ENCODE results near the gene PPP1R15B. TPM values are rescaled to one million over a fixed set of nuclear protein-coding genes. Genes with fewer than 3 reads are reported as not detected.

PPP1R15B gene
- total RNA-seq, 2 experiments from 2014 or later = 78.6 to 79.9 TPM

DNA sequence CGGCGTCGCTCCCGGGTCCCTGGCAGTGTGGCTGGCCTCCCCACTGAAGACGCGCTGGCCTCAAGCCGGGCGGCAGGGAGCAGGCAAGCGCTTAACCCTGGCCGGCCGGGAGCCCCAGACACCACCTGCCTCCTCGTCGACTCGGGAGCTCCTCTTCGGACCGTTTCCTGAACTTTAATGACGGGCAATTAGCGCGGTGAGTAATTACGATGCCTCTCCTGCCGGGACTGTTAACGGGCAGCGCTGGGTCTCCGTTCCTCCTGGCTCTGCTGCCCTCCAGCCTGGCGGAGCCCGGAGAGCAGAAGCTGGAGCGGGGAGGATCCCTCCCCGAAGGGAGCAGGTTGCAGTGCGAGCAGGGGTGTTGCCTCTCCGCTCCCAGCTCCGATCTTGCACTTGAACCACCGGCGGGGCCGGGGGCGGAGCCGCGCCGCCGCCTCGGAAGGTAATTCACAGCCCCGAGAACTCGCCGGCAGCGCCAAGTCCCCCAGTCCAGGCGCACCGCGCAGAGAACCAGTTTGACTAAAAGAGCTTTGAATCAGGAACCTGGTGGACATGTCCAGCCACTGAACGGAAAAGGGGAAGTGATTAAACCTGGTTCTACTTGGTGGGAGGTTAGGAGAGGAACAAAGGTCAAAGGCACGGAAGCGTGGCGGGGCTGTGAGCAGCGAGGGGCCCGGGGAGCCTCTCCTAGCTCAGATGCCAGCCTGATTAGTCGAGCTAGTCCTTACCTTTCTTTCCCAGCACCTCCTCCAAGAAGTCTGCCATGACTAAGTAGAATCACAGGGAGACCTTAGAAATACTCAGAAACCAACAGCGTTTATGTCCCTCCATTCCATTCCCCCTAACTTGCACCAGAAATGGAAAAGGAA, 33.6 kb downstream of the PPP1R15B start:
- Mint-ChIP-seq H3K4me1 (peaks cover 10% of the 10 kb centered on the region), H3K4me3 (peak overlapping the region; percentile 82), H3K27ac (peak overlapping the region; percentile 64), H3K27me3 (peaks cover 7% of the 10 kb centered on the region), H3K9me3 (no peaks in the 10 kb centered on the region), H3K36me3 (no peaks in the 10 kb centered on the region)
- peak; percentile 65 for DNase-seq

DNA sequence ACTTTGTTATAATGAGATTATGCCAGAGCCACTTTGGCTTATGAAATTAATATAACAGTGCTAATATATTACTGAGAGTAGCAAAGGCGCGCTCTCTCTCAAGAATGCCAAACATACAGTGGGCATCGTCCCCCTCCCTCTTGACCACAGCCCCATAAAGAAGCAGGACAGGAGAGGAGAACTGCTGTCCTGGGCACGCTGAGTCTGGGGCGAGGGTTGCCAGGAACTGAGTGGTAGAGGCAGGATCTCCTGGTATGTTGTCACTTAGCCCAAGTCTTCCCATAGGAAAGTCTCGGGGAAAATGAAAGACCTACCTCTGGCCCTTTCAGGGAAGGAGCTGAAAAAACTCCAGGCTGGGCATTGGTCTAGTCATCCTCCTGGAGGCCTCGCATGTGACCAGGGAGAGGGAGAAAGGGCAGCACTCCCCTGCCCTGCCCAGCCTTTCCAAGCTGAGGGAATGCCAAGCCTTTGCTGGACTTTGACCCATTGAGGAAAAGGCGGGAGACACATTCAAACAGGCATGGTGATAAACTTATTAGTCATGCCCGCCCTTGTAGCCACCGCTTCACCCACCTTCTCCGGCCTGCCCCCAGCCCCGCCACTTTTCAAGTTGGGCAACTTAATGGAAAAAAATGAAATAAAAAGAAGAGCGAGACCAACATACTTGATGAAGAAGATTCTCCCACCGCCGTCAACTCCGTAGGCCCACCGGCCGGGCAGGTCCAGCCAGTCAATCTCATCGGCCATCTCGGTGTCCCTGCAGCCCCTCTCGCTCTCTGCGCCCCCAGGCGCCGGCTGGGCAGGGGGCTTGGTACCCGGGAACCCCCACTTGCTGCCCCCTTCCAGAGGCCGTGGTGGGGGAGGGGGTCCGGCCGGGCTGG, 34.5 kb downstream of the PPP1R15B start:
- Mint-ChIP-seq H3K9me3 (no peaks in the 10 kb centered on the region), H3K36me3 (no peaks in the 10 kb centered on the region), H3K4me3 (peak overlapping the region; percentile 66), H3K27me3 (peaks cover 7% of the 10 kb centered on the region), H3K4me1 (peaks cover 10% of the 10 kb centered on the region), H3K27ac (no peak overlapping the region)
- no peak for DNase-seq

DNA sequence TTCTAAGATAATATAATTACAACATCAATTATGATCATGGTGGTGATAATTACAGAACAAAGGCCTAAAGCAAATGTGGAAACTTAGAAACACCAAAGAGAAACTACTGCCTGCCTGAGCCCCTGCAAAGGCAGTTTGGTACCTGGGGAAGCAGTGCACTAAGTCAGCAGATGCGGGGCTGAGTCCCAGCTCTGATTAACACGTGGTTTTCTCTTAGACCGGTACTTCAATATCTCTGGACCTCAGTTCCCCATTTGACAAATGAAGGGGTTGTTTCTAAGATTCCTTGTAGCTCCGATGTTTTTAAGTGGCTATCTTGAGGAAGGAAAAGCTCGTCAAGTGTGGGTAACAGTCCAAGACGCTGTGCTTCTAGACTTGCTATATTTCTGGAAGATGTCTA, 35.2 kb downstream of the PPP1R15B start:
- no peak for DNase-seq
- H3K9me3 Mint-ChIP-seq = no peaks in the 10 kb centered on the region
- H3K4me1 Mint-ChIP-seq = peaks cover 8% of the 10 kb centered on the region
- peaks cover 7% of the 10 kb centered on the region for H3K27me3 Mint-ChIP-seq
- no peaks in the 10 kb centered on the region for H3K36me3 Mint-ChIP-seq
- H3K27ac Mint-ChIP-seq = no peak overlapping the region
- H3K4me3 Mint-ChIP-seq = no peak overlapping the region

DNA sequence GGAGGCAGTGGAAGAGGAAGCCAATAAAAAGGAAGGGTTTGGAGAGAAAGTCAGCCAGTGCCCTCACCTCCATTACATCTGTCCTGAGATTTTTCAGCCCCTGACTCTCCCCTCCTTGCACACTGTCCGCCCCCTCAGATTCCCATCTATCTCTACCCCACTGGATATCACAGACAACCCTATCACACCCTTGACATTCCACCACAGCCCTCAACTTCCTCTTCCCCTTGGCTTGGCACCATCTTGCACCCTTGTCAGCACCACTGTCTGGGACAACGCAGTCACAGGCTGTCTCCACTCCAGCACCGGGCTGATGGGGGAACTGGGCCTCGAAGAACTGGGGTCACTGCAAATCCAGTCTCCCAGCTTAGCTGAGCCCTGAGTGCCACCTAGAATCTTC, 37.7 kb downstream of the PPP1R15B start:
- no peak overlapping the region for H3K4me3 Mint-ChIP-seq
- no peaks in the 10 kb centered on the region for H3K36me3 Mint-ChIP-seq
- H3K9me3 Mint-ChIP-seq = no peaks in the 10 kb centered on the region
- H3K27me3 Mint-ChIP-seq = peaks cover 7% of the 10 kb centered on the region
- DNase-seq = no peak
- no peak overlapping the region for H3K27ac Mint-ChIP-seq
- peaks cover 9% of the 10 kb centered on the region for H3K4me1 Mint-ChIP-seq

DNA sequence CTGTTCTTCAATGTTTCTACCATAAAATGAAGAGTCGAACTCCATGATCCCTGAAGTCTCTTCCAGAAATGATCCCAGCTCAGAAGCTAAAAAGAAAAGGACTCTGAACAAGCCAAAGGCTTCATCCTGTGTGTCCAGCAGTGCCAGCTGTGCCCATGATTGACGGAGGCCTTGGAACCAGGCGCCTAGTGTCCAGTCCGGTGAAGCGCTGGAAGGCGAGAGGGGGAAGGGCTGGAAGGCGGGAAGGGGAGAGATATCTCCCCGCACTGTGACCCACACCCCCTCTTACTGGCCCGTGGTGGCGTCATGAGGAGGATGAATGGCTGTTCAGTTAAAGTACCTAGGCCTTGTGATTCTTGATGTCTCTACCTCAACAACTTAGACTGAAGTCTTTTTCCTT, 41.4 kb downstream of the PPP1R15B start:
- no peaks in the 10 kb centered on the region for H3K9me3 Mint-ChIP-seq
- H3K27ac Mint-ChIP-seq = no peak overlapping the region
- no peak overlapping the region for H3K4me3 Mint-ChIP-seq
- no peak for DNase-seq
- no peaks in the 10 kb centered on the region for H3K36me3 Mint-ChIP-seq
- peaks cover 5% of the 10 kb centered on the region for H3K4me1 Mint-ChIP-seq
- no peaks in the 10 kb centered on the region for H3K27me3 Mint-ChIP-seq

DNA sequence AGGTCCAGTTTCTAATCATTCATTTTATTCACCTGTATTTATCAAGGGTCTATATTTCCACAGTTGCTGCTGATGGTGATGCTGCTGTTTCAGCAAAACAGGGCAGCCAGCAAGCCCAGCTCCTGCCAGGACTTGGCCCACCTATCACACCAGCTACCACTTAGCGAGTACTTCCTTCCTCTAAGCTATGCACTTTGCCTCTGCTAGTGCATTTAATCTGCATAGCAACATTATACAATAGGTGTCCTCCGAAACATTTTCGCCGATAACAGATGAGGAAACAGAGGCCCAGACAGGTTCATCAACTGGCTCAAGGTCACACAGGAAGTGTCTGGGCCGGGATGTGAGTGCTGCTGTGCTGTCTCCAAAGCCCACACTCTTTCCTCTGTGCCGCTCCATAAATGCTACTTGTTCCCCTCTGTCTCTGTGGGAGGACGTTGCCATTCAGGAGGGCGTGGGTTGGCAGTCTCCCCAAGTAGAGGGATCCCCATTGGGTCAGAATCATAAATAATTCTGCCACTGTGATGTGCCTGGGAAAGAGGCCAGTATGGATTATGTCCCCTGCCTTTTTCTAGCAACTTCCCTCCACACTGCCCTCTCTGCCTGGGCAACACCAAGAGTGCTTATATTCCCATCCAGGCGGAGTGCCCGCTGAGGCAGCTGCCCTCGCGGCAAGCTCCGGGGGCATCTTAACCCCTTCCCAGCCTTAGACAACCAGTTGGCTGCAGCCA, 42.5 kb downstream of the PPP1R15B start:
- Mint-ChIP-seq H3K27me3 (no peaks in the 10 kb centered on the region), H3K36me3 (no peaks in the 10 kb centered on the region), H3K27ac (no peak overlapping the region), H3K4me3 (no peak overlapping the region), H3K9me3 (no peaks in the 10 kb centered on the region), H3K4me1 (peaks cover 13% of the 10 kb centered on the region)
- DNase-seq = no peak

DNA sequence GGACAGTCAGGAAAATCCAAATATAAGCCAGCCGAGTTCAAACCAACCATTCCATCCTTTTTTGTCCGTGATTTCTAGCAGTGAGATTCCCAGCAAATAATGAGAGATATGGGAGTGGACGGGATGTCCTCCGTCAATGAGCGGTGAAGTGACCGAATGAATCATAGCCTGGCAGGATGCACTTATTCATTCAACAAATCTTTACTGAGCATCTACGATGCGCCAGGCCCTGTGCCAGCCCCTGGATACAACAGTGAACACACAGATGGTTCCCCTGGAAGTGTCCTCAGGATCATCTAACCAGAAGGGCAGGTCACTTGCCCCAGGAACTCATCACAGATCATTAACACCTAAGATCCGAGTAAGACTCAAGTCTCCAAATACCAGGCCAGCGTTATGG, 43.7 kb downstream of the PPP1R15B start:
- no peaks in the 10 kb centered on the region for H3K27me3 Mint-ChIP-seq
- H3K9me3 Mint-ChIP-seq = no peaks in the 10 kb centered on the region
- H3K36me3 Mint-ChIP-seq = no peaks in the 10 kb centered on the region
- peaks cover 18% of the 10 kb centered on the region for H3K4me1 Mint-ChIP-seq
- no peak overlapping the region for H3K27ac Mint-ChIP-seq
- no peak for DNase-seq
- no peak overlapping the region for H3K4me3 Mint-ChIP-seq

DNA sequence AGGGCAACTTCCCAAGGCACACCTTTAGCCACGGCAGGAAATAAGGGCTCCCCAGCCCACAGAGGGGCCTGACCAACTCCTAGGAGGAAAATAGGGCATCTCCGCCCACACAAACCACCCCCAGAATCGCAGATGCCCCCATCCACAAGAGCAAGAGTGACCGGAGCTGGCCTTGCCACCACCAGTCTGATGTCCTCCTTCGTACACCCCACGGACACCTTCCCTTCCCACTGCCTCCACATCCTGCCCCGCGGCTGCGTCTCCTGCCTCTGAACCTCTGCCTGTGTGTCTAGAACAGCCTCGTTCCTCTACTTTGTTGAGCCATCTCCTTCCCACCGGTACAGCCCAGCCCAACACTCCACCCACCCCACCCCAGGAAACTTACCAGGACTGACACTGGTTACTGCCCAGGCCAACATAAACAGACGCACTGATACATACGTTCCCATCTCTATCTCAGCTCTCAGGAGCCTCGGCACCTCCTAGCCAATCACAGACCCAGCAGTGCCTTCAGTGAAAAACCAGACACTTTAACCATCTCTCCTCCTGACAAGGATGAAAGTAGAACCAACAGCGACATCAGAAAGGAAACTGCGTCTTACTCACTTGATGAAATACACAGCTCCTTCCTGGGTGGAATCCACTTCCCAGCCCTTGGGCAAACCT, 44.3 kb downstream of the PPP1R15B start:
- no peak overlapping the region for H3K27ac Mint-ChIP-seq

DNA sequence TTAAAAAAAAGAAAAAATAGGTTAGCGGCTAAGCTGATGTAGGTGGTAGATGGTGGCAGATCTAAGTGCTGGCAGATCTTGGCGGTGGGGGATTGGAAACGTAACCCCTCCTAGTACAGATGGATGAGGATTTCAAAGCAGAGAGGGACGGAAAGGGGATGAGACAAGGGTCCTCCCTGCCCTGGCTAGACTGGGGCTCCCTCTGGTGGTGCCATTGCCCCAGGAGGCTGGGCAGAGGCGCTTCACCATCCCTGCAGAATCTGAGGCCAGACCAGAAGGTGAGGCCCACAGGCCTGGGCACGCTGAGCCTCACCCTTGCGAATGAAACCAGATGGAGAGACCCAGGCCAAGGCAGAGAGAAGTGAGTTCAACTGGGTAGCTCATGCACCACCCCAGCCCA, 44.9 kb downstream of the PPP1R15B start:
- no peak overlapping the region for H3K27ac Mint-ChIP-seq

More for the DNA sequence above, 44.3 kb downstream of the PPP1R15B start:
- no peak for DNase-seq
- no peak overlapping the region for H3K4me3 Mint-ChIP-seq
- H3K27me3 Mint-ChIP-seq = no peaks in the 10 kb centered on the region
- no peaks in the 10 kb centered on the region for H3K36me3 Mint-ChIP-seq
- no peaks in the 10 kb centered on the region for H3K9me3 Mint-ChIP-seq
- peaks cover 23% of the 10 kb centered on the region for H3K4me1 Mint-ChIP-seq

DNA sequence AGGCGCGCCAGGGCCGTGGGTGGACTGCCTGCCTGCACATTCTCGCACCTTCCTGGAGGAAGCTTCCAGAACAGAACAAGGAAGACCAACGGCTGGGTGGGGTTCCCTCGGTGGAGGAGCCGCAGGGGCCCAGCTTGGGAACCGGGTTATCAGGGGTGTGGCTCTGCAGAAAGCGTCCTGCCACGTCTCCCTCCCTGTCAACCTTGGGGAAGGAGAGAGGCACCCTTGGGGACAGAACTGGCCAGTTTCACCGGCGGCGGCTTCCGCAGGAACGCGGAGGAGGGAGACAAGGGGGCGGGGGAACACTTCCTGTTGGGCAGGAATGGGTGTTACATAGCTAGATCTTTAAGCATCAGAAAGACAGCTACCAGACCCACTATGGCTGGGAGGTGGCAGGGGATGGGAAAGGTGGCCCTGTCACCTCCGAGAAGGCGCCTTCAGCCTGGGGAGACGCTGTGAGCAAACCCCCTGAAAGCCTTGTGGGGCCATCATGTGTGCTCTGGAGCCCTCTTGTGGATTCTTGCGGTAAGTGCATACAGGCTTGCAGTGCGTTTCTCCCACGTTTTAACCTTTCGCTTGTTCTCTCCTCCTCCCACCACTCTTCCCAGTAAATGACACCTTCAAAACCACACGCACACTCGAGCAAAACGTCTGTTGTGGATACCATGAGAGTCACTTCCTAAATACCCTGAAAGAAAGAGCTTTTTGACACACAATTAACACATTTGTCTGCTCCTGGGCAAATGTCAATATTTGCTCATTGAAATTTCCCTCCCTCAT, 48.1 kb downstream of the PPP1R15B start:
- peaks cover 10% of the 10 kb centered on the region for H3K27me3 Mint-ChIP-seq
- no peaks in the 10 kb centered on the region for H3K9me3 Mint-ChIP-seq
- DNase-seq = peak; percentile 73
- H3K4me3 Mint-ChIP-seq = peak overlapping the region; percentile 56
- peaks cover 24% of the 10 kb centered on the region for H3K4me1 Mint-ChIP-seq
- peak overlapping the region; percentile 59 for H3K27ac Mint-ChIP-seq
- H3K36me3 Mint-ChIP-seq = no peaks in the 10 kb centered on the region

More for the DNA sequence above, 44.9 kb downstream of the PPP1R15B start:
- Mint-ChIP-seq H3K9me3 (no peaks in the 10 kb centered on the region), H3K4me3 (no peak overlapping the region), H3K4me1 (peaks cover 23% of the 10 kb centered on the region), H3K27me3 (no peaks in the 10 kb centered on the region), H3K36me3 (no peaks in the 10 kb centered on the region)
- peak; percentile 28 for DNase-seq

DNA sequence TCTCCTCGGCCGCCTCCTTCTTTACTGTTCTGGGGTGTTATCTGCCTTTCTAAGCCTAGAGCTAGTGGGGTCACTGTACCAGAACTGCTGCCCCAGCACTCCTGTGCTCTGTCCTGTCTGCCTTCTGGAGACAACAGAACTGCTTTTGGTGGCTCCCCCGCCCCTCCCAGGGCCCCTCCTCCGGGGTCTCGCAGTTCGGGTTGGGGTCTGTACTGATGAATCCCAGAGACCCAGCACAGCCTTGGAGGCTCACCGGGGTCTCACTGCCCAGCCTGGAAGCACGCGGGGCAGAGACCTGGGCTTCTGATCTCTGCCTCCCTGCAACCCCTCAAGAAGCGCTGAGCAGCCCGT, 48.7 kb downstream of the PPP1R15B start:
- H3K36me3 Mint-ChIP-seq = no peaks in the 10 kb centered on the region
- no peaks in the 10 kb centered on the region for H3K9me3 Mint-ChIP-seq
- H3K27me3 Mint-ChIP-seq = peaks cover 10% of the 10 kb centered on the region
- peak overlapping the region; percentile 59 for H3K27ac Mint-ChIP-seq
- peak overlapping the region; percentile 56 for H3K4me3 Mint-ChIP-seq
- DNase-seq = no peak
- H3K4me1 Mint-ChIP-seq = peaks cover 24% of the 10 kb centered on the region

DNA sequence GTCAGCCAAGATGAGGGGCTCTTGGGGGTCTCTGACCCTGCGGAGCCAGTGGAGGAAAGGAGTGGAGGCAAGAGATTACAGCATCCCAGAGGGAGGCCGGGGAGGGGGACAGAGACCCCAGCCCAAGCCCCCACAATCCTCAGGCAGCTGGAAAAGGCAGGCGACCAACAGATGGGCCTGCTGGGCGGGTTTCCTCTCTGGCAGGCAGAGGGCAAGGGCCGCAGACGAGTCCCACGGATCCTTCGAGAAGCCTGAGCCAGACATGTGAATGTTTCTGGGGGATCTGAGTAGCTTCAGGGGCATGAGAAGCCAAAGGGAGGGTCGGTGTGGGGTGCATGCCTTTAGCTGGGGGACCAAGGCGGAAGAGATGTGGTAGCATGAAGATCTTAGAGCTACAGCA, 49.8 kb downstream of the PPP1R15B start:
- Mint-ChIP-seq H3K27ac (no peak overlapping the region), H3K27me3 (peaks cover 10% of the 10 kb centered on the region), H3K4me1 (peaks cover 24% of the 10 kb centered on the region), H3K9me3 (no peaks in the 10 kb centered on the region), H3K36me3 (no peaks in the 10 kb centered on the region), H3K4me3 (no peak overlapping the region)
- no peak for DNase-seq

DNA sequence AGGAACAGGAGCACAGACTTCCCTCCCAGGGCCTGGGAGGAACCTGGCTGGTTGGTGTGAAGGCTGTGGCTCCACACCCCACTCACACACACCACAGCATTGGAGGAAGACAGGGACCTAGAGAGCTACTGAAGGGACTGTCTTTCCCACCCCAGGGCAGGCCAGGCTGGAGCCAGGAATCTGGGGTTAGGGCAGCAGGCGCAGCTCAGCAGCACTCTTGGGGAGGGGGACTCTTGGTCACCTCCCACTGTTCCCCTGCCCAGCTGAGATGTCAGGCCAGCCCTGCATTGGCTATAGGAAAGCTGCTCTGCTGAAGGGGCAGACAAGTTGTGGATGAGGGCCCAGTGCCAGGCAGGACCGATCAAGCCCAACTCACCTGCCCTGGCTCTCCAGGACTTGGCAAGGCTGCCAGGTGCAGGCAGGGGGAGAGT, 50.3 kb downstream of the PPP1R15B start:
- peaks cover 10% of the 10 kb centered on the region for H3K27me3 Mint-ChIP-seq
- H3K36me3 Mint-ChIP-seq = no peaks in the 10 kb centered on the region
- no peak overlapping the region for H3K27ac Mint-ChIP-seq
- DNase-seq = no peak
- H3K4me3 Mint-ChIP-seq = no peak overlapping the region
- H3K4me1 Mint-ChIP-seq = peaks cover 24% of the 10 kb centered on the region
- no peaks in the 10 kb centered on the region for H3K9me3 Mint-ChIP-seq

DNA sequence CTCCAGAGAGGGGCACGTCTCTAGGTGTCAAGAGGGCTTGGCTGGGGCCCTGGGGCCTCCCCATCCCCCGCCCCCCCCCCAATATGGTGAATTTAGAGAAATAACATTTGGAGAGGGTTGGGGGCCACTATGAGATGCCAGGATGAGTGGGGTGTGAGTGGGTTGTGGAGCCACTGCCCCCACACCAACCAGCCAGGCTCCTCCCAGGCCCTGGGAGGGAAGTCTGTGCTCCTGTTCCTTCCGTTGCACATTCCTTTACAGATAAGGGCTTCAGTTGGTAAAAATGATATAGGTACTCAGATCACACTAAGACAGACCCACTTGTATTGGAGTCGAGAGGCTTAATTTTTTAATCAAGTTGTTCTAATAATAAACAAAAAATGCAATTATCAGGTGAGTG, 51.3 kb downstream of the PPP1R15B start:
- H3K4me3 Mint-ChIP-seq = no peak overlapping the region
- H3K27me3 Mint-ChIP-seq = peaks cover 10% of the 10 kb centered on the region
- H3K27ac Mint-ChIP-seq = no peak overlapping the region
- no peak for DNase-seq
- H3K4me1 Mint-ChIP-seq = peaks cover 23% of the 10 kb centered on the region
- H3K9me3 Mint-ChIP-seq = no peaks in the 10 kb centered on the region
- no peaks in the 10 kb centered on the region for H3K36me3 Mint-ChIP-seq
